HG02610 (cell line): ENCODE data around the gene HMX2.

Source experiments
- ATAC-seq: cut with Tn5 transposase; IDR thresholded peaks from one replicate; pipeline ENCODE4 v1.9.1; 2021; ENCODE audit warnings: mild to moderate bottlenecking, moderate library complexity; ENCODE audit not compliant: unreplicated experiment

Gene HMX2

GRCh38 chr10:123187781-123188180, 39.8 kb downstream of the HMX2 start:
- ATAC-seq = no peak

GRCh38 chr10:123191886-123192285, 44.0 kb downstream of the HMX2 start:
- ATAC-seq = no peak

GRCh38 chr10:123194056-123194455, 46.1 kb downstream of the HMX2 start:
- no peak for ATAC-seq
